ENCODE results near the gene DNMT1. TPM values are rescaled to one million over a fixed set of nuclear protein-coding genes. Genes with fewer than 3 reads are reported as not detected.
"Not testable (repeated sequence)": the region's sequence is repeated elsewhere in the genome, so short reads cannot be mapped to it uniquely, and the experiment has no call there.

Gene DNMT1
- 10 to 100 TPM; 36.1 to 54.4 (median 44.2) TPM for total RNA-seq

DNA sequence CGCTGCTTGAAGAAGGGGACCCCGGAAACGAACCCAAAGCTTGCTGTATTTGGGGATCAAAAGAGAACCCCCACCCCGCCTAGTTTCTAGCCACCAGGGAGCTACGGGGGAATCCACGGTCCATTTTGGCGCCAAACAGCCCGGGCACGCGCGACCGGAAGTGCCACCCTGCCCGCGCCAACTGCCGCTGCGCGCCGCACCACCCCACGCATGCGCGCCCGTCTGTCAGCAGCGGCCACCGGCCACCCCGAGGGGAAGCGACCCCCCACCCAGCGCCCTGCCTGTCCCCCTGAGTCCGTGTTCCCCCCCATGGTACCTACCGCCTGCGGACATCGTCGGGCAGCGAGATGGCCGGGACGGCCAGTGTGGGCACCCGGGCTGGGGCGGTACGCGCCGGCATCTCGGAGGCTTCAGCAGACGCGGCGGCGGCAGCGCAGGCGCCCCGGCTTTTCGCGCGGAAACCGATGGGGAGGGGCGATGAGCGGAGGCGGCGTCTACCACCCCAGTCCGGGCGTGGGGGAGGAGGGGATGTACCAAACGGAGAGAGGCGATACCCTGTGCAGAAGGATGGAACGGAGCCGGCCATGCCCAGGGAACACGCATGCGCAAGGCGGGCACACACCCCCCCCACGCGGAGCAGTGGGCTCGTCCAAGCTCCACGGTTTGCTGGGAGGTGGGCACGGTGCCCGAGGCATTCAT is at the start of gene DNMT1:
DNMT1 (minus strand) TSS at position 454 of the 699 bp plus-strand sequence; CDS start at position 400, 54 bp downstream.
- WGBS: under 1% methylated on average over 18 of the region's 71 CpGs
- Histone ChIP-seq H3K9me3 (no peaks in the 10 kb centered on the region), H3K27me3 (no peaks in the 10 kb centered on the region), H3K4me1 (peaks cover 33% of the 10 kb centered on the region), H3K27ac (peak within 1 kb of the TSS; percentile 85), H3K36me3 (no peaks in the 10 kb centered on the region), H3K4me3 (peak within 1 kb of the TSS; percentile 65)
- DNase-seq (ENCODE audit: low spot score in 2 of 2): peak; percentile 97 to 98
- TF ChIP-seq POLR2AphosphoS5 (IDR thresholded peaks at IDR 0.05) (peak in 1 of 3 donors; percentile 74), EP300 (IDR thresholded peaks at IDR 0.05) (no peak), POLR2A (IDR thresholded peaks at IDR 0.05) (peak in 1 of 2 donors; percentile 41)
- TF ChIP-seq, protein P1, sequence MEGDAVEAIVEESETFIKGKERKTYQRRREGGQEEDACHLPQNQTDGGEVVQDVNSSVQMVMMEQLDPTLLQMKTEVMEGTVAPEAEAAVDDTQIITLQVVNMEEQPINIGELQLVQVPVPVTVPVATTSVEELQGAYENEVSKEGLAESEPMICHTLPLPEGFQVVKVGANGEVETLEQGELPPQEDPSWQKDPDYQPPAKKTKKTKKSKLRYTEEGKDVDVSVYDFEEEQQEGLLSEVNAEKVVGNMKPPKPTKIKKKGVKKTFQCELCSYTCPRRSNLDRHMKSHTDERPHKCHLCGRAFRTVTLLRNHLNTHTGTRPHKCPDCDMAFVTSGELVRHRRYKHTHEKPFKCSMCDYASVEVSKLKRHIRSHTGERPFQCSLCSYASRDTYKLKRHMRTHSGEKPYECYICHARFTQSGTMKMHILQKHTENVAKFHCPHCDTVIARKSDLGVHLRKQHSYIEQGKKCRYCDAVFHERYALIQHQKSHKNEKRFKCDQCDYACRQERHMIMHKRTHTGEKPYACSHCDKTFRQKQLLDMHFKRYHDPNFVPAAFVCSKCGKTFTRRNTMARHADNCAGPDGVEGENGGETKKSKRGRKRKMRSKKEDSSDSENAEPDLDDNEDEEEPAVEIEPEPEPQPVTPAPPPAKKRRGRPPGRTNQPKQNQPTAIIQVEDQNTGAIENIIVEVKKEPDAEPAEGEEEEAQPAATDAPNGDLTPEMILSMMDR (IDR thresholded peaks at IDR 0.05): no peak

DNA sequence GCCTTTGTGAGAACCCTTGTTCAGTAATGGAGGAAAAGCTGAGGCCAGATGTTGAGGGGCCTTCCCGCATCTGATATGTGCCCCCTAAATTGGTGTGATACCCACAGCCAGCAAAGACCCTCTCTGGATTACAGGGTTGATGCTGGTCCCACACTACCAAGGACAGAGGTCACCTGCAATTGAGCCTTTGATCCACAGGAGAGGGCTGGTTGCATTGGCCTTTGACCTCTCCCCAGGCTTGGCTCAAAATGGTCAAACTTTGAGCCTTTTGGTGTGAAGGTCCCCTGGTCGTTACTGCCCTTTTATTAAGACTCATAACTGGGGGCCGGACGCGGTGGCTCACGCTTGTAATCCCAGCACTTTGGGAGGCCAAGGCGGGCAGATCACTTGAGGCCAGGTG is 48.9 kb upstream of the DNMT1 start:
- Histone ChIP-seq H3K4me1 (no peaks in the 10 kb centered on the region), H3K36me3 (no peaks in the 10 kb centered on the region), H3K9me3 (no peaks in the 10 kb centered on the region), H3K27me3 (no peaks in the 10 kb centered on the region), H3K27ac (no peak overlapping the region), H3K4me3 (no peak overlapping the region)
- WGBS: 90% methylated on average over 7 of the region's 7 CpGs
- DNase-seq (ENCODE audit: low spot score in 2 of 2): no peak
- TF ChIP-seq POLR2AphosphoS5 (IDR thresholded peaks at IDR 0.05): no peak
- TF ChIP-seq EP300 (IDR thresholded peaks at IDR 0.05): no peak
- TF ChIP-seq, protein P1 (IDR thresholded peaks at IDR 0.05): no peak
- TF ChIP-seq POLR2A (IDR thresholded peaks at IDR 0.05): no peak

DNA sequence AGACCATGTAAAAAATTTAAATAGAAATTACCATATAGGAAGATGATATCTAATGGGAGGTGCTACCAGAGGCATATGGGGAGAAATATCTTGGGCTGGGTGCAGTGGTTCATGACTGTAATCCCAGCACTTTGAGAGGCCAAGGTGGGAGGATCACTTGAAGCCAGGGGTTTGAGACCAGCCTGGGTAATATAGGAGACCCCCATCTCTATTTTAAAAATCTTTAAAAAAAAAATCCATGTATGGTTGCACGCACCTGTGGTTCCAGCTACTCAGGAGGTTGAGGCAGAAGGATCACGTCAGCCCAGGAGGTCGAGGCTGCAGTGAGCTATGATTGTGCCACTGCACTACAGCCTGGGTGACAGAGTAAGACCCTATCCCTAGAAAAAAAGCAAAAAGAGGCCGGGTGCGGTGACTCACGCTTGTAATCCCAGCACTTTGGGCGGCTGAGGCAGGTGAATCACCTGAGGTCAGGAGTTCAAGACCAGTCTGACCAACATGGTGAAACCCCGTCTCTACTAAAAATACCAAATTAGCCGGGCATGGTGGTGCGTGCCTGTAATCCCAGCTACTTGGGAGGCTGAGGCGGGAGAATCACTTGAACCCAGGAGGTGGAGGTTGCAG is 47.2 kb upstream of the DNMT1 start:
- H3K4me1 ChIP-seq; H3K4me3 ChIP-seq; H3K27me3 ChIP-seq; H3K9me3 ChIP-seq; DNase-seq (ENCODE audit: low spot score in 2 of 2); H3K27ac ChIP-seq; H3K36me3 ChIP-seq: not testable (repeated sequence)
- 94% methylated on average over 11 of the region's 11 CpGs for WGBS

- H3K4me1 ChIP-seq: peaks cover 8% of the 10 kb centered on the region
- no peaks in the 10 kb centered on the region for H3K27me3 ChIP-seq
- H3K9me3 ChIP-seq: no peaks in the 10 kb centered on the region
- no peaks in the 10 kb centered on the region for H3K36me3 ChIP-seq
- H3K4me3 ChIP-seq: no peak overlapping the region
- peak; percentile 80 to 86 for DNase-seq (ENCODE audit: low spot score in 2 of 2)
- WGBS: 71% methylated on average over 7 of the region's 12 CpGs
- TF ChIP-seq, protein P1 (IDR thresholded peaks at IDR 0.05): no peak
- TF ChIP-seq POLR2A (IDR thresholded peaks at IDR 0.05) (no peak), EP300 (IDR thresholded peaks at IDR 0.05) (no peak), POLR2AphosphoS5 (IDR thresholded peaks at IDR 0.05) (no peak)
- H3K27ac ChIP-seq: peak overlapping the region; percentile 30
Observed at GRCh38 chr19:10238172-10238783, 43.5 kb upstream of the DNMT1 start.

DNA sequence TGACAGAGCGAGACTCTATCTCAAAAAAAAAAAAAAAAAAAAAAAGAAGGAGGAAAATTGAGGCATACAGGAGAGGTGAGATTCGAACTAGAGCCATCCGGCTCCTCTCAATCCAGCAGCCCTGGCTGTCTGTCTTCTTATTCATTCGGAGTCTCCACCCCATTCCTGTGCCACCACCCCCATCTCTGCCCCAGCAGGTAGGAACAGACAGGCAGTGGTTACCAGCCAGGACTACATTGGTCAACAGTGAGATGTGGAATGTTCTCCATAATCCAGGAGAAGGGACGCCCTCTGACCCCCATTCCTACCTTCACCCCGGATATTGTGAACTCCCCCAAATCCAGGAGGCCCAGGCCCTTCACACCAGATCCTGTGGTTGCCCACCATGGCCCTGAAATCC is 42.9 kb upstream of the DNMT1 start:
- no peak for DNase-seq (ENCODE audit: low spot score in 2 of 2)
- 78% methylated on average over 5 of the region's 6 CpGs for WGBS
- no peaks in the 10 kb centered on the region for H3K27me3 ChIP-seq
- no peak overlapping the region for H3K4me3 ChIP-seq
- H3K36me3 ChIP-seq: no peaks in the 10 kb centered on the region
- peaks cover 8% of the 10 kb centered on the region for H3K4me1 ChIP-seq
- TF ChIP-seq POLR2A (IDR thresholded peaks at IDR 0.05) (no peak), POLR2AphosphoS5 (IDR thresholded peaks at IDR 0.05) (no peak), EP300 (IDR thresholded peaks at IDR 0.05) (no peak)
- H3K27ac ChIP-seq: peak overlapping the region; percentile 30
- H3K9me3 ChIP-seq: no peaks in the 10 kb centered on the region

GRCh38 chr19:10235409-10235808 is 40.7 kb upstream of the DNMT1 start:
- H3K27ac ChIP-seq; H3K4me3 ChIP-seq; H3K9me3 ChIP-seq; H3K36me3 ChIP-seq; DNase-seq (ENCODE audit: low spot score in 2 of 2); H3K27me3 ChIP-seq: not testable (repeated sequence)
- H3K4me1 ChIP-seq: peaks cover 17% of the 10 kb centered on the region
- 97% methylated on average over 7 of the region's 7 CpGs for WGBS

Data from suprapubic skin (tissue), 4 donors.